ENCODE measurements around the gene CLK3. TPM values are rescaled to one million over a fixed set of nuclear protein-coding genes. Genes with fewer than 3 reads are reported as not detected.
A peak's percentile ranks its signal among the peaks of the same experiment; 100 is the strongest.

The CLK3 gene
- total and polyA plus RNA-seq, 2 experiments from 2014 or later: 100 to 319 TPM

DNA sequence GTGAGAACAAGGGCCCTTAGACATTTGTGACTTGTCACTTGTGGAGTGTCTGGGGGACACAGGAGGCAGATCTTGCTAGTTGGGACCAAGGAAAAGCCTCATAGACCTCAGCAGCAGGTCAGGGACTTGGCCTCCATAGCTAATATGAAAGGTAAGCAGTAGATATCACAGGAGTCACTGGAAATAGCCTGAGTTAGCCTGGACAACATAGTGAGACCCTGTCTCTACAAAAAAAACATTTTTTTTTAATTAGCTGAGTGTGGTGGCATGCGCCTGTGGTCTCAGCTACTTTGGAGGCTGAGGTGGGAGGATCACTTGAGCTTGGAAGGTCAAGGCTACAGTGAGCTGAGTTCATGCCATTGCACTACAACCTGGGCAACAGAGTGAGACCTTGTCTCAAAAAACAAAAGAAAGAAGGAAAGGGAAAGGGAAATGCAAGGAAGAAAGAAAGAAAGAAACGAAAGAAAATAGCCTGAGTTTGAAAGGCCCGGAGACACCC, 37.1 kb upstream of the CLK3 start:
- DNase-seq (ENCODE audit: low read depth in 1 of 2, low spot score in 1 of 2): no peak
- Histone ChIP-seq H3K9me3 (ENCODE audit: low read depth) (no peaks in the 10 kb centered on the region), H3K4me3 (no peak overlapping the region), H3K27ac (peak overlapping the region; percentile 68), H3K36me3 (peaks cover 35% of the 10 kb centered on the region), H3K27me3 (no peaks in the 10 kb centered on the region), H3K4me1 (ENCODE audit: low read depth) (peaks cover 17% of the 10 kb centered on the region)
- TF ChIP-seq, protein P1, sequence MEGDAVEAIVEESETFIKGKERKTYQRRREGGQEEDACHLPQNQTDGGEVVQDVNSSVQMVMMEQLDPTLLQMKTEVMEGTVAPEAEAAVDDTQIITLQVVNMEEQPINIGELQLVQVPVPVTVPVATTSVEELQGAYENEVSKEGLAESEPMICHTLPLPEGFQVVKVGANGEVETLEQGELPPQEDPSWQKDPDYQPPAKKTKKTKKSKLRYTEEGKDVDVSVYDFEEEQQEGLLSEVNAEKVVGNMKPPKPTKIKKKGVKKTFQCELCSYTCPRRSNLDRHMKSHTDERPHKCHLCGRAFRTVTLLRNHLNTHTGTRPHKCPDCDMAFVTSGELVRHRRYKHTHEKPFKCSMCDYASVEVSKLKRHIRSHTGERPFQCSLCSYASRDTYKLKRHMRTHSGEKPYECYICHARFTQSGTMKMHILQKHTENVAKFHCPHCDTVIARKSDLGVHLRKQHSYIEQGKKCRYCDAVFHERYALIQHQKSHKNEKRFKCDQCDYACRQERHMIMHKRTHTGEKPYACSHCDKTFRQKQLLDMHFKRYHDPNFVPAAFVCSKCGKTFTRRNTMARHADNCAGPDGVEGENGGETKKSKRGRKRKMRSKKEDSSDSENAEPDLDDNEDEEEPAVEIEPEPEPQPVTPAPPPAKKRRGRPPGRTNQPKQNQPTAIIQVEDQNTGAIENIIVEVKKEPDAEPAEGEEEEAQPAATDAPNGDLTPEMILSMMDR (IDR thresholded peaks at IDR 0.05; ENCODE audit: low read depth, low read length): no peak

DNA sequence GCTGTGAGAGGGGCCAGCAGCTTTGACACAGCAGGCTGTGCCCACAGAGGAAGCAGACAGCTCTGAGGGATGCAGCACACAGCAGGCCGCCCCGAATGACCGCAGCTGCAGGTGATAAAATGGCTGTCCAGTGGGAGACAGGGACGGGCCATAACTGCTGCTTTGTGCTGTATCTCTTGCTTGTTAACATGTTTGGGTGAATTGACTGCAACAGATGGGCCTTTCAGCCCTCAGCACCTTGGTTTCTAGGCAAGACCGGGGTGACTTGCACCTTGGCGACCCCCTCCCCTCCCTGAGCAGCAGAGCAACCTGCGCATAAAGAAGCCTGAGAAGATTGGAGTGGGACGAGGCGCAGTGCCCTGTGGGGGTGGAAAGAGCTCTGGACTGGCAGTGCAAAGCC, 36.6 kb upstream of the CLK3 start:
- Histone ChIP-seq H3K4me3 (no peak overlapping the region), H3K4me1 (ENCODE audit: low read depth) (peaks cover 22% of the 10 kb centered on the region), H3K36me3 (peaks cover 31% of the 10 kb centered on the region), H3K27ac (peak overlapping the region; percentile 68), H3K27me3 (no peaks in the 10 kb centered on the region), H3K9me3 (ENCODE audit: low read depth) (no peaks in the 10 kb centered on the region)
- no peak for DNase-seq (ENCODE audit: low read depth in 1 of 2, low spot score in 1 of 2)
- TF ChIP-seq, protein P1 (IDR thresholded peaks at IDR 0.05; ENCODE audit: low read depth, low read length): no peak

DNA sequence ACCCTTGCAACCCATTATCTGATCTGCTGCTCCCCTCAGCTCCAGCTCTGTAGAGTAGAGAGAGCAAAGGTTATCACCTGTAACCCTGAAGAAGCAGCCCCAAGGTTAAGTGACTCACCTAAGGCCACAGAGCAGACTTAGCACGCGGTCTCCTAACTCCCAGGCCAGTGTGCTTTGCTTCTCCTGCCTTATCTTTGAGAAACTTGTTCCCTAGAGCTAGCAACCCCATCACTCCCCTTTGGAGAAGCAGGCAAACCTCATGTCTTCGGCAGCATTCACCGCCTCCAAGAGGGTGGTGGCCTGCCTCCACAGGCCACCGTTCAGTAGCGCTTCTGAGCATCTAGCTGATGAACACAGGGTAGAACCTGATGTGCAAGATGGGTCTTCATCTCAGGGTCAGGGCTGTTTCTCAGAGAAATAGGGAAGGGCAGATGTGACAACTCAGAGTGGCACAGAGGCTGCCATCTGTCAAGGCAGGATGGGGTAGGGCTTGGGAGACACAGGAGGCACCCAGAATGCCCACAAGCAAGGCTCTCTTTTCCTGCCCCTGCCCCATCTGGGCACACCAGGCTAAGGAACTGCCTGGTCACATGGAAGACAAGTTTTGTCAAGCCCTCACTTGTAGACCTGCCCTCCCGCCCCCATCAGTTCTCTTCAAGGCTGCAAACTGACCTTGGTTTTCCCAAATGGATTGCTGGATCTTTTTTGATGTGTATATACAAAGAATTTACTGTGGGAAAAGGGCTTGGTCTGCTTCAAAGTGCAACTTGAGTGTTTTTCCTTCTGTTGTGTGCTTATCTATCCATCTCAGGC, 34.9 kb upstream of the CLK3 start:
- Histone ChIP-seq H3K9me3 (ENCODE audit: low read depth) (no peaks in the 10 kb centered on the region), H3K4me3 (no peak overlapping the region), H3K36me3 (peaks cover 16% of the 10 kb centered on the region), H3K4me1 (ENCODE audit: low read depth) (peaks cover 39% of the 10 kb centered on the region), H3K27ac (peak overlapping the region; percentile 57), H3K27me3 (no peaks in the 10 kb centered on the region)
- DNase-seq (ENCODE audit: low read depth in 1 of 2, low spot score in 1 of 2): no peak
- TF ChIP-seq, protein P1 (IDR thresholded peaks at IDR 0.05; ENCODE audit: low read depth, low read length): no peak

DNA sequence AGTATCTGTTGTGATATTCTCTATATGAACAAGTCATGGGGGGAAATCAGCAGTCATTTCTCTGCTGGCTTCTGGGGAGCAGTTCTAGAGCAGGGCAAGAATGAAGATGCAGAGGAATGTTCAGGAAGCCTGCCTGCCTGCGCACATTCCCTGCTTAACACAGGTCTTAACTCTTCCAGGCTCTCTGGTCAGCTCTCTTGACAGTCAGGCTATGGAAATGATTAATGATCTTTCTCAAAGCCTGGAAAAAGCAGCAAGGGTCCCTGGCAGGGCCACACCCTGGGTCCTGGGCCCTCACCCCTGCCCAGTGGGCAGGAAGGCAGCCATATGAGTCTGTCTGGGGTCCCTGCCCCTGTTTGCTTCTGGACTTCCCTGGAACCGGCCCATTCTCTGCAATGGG, 31.4 kb upstream of the CLK3 start:
- peak overlapping the region; percentile 77 for H3K27ac ChIP-seq
- DNase-seq (ENCODE audit: low read depth in 1 of 2, low spot score in 1 of 2): peak in 1 of 2 donors; percentile 54
- TF ChIP-seq, protein P1 (IDR thresholded peaks at IDR 0.05; ENCODE audit: low read depth, low read length): no peak
- peaks cover 64% of the 10 kb centered on the region for H3K4me1 ChIP-seq (ENCODE audit: low read depth)
- H3K4me3 ChIP-seq: no peak overlapping the region
- H3K27me3 ChIP-seq: no peaks in the 10 kb centered on the region
- H3K36me3 ChIP-seq: peaks cover 9% of the 10 kb centered on the region
- H3K9me3 ChIP-seq (ENCODE audit: low read depth): no peaks in the 10 kb centered on the region

DNA sequence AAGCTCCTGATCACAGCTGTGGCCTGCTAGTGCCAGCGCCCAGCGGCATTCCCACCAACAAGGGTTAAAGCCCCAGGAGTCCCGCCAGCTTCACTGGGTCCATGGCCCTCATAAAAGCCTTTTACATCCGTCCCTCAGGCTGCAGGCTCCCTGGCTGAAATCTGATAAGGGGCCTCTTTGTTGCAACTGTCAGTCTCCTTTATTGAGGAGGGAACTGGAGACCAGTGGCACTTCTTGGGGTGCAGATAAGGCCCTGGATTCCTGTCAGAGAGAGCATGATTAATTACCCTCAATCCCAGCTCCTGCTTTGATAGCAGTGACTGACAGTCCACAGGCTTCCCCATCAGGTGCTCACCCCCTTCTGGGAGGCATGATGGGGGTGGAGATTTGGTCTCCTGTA, 30.9 kb upstream of the CLK3 start:
- Histone ChIP-seq H3K4me1 (ENCODE audit: low read depth) (peaks cover 65% of the 10 kb centered on the region), H3K9me3 (ENCODE audit: low read depth) (no peaks in the 10 kb centered on the region), H3K36me3 (peaks cover 9% of the 10 kb centered on the region), H3K4me3 (no peak overlapping the region), H3K27ac (peak overlapping the region; percentile 77), H3K27me3 (no peaks in the 10 kb centered on the region)
- TF ChIP-seq, protein P1 (IDR thresholded peaks at IDR 0.05; ENCODE audit: low read depth, low read length): no peak
- peak in 1 of 2 donors; percentile 67 for DNase-seq (ENCODE audit: low read depth in 1 of 2, low spot score in 1 of 2)
